HUDEP-2 (cell line): ENCODE data around the gene ZBTB4.
"Not testable (repeated sequence)": the region's sequence is repeated elsewhere in the genome, so short reads cannot be mapped to it uniquely, and the experiment has no call there.

ENCODE experiments used
- DNase-seq, 76 experiments: peaks; one replicate each; lab custom pipeline; 2025; ENCODE audit not compliant: unreplicated experiment in 76 of 76; lab: John Stamatoyannopoulos, UW

The ZBTB4 gene

GRCh38 chr17:7496470-7497183 is 17.2 kb upstream of the ZBTB4 start:
- DNase-seq, result no peak

- DNase-seq, result no peak
Observed at GRCh38 chr17:7495906-7496434, 16.5 kb upstream of the ZBTB4 start.

GRCh38 chr17:7493941-7494340 is 14.5 kb upstream of the ZBTB4 start:
- DNase-seq, result no peak

GRCh38 chr17:7491583-7491982 is 12.2 kb upstream of the ZBTB4 start:
- DNase-seq, result no peak

GRCh38 chr17:7490144-7490543 is 10.7 kb upstream of the ZBTB4 start:
- DNase-seq, result no peak

GRCh38 chr17:7486181-7486580 is 6.8 kb upstream of the ZBTB4 start:
- peak in 1 of 76 experiments; percentile 3 for DNase-seq

GRCh38 chr17:7484919-7485377 is 5.5 kb upstream of the ZBTB4 start:
- peak in 1 of 76 experiments; percentile 40 for DNase-seq

- DNase-seq, result peak in 75 of 76 experiments; percentile 66 to 99 (median 96)
Observed at GRCh38 chr17:7484067-7484918, 4.9 kb upstream of the ZBTB4 start, which contains the start of gene POLR2A. Gene POLR2A (plus strand): TSS chr17:7484366.

GRCh38 chr17:7483255-7484066 is 4.0 kb upstream of the ZBTB4 start:
- peak in 74 of 76 experiments; percentile 37 to 99 (median 90) for DNase-seq

- peak in 3 of 76 experiments; percentile 5 to 13 (median 8) for DNase-seq
Observed at GRCh38 chr17:7482742-7483088, 3.3 kb upstream of the ZBTB4 start.

GRCh38 chr17:7481842-7482741 is 2.7 kb upstream of the ZBTB4 start:
- DNase-seq, result peak in 40 of 76 experiments; percentile 12 to 69 (median 42)

GRCh38 chr17:7481275-7481674 is 1.8 kb upstream of the ZBTB4 start, which contains the start of gene SLC35G6:
Gene SLC35G6 (plus strand): TSS chr17:7481446. CDS start chr17:7481517, 71 bp downstream.
- DNase-seq, result not testable (repeated sequence)

- no peak for DNase-seq
Observed at GRCh38 chr17:7480089-7480384, 606 bp upstream of the ZBTB4 start.

- peak in 42 of 76 experiments; percentile 16 to 61 (median 37) for DNase-seq
Observed at GRCh38 chr17:7478276-7479212, 887 bp downstream of the ZBTB4 start.

- DNase-seq, result peak in 19 of 76 experiments; percentile 7 to 49 (median 29)
Observed at GRCh38 chr17:7477392-7478275, 1.8 kb downstream of the ZBTB4 start.

GRCh38 chr17:7476951-7477350 is 2.5 kb downstream of the ZBTB4 start:
- DNase-seq, result no peak

- DNase-seq, result peak in 4 of 76 experiments; percentile 31 to 45 (median 38)
Observed at GRCh38 chr17:7476494-7476893, 2.9 kb downstream of the ZBTB4 start.
